IMR-90 (cell line): ENCODE data around the gene MSH5. TPM values are rescaled to one million over a fixed set of nuclear protein-coding genes. Genes with fewer than 3 reads are reported as not detected.

Experiments used
- ELK1 ChIP-seq: fragments of 150-350 bp; IDR thresholded peaks from 2 replicates; pipeline ENCODE4 v1.6.1; 2016; ENCODE audit warnings: low read depth, mild to moderate bottlenecking, low read length, moderate library complexity, borderline replicate concordance
- RAD21 ChIP-seq: IDR thresholded peaks from 2 replicates; pipeline ENCODE4 v1.6.1; 2012; ENCODE audit warnings: low read length, improper control_type of control experiment
- RCOR1 ChIP-seq: IDR thresholded peaks from 2 replicates; pipeline ENCODE4 v1.6.1; 2012; ENCODE audit warnings: mild to moderate bottlenecking, low read length, improper control_type of control experiment; ENCODE audit not compliant: insufficient replicate concordance
- polyA plus RNA-seq, 3 experiments: library from polyadenylated mRNA; depleted of rRNA; stranded (reverse); fragments of >200 nt; gene quantifications; 2 replicates each; pipeline ENCODE4 v1.2.3, GENCODE V29; 2012; ENCODE audit warnings: low replicate concordance in 1 of 3
- total RNA-seq: library from RNA; depleted of rRNA; stranded (reverse); fragments of >200 nt; gene quantifications from 2 replicates; pipeline ENCODE4 v1.2.3, GENCODE V29; 2012

MSH5 gene
- total and polyA plus RNA-seq, 2 of the 4 experiments (the other 2 are of a cell fraction), result 5.6 to 15.7 TPM

GRCh38 chr6:31736768-31737314 lies 3.0 kb upstream of the MSH5 start (continued):
- no peak for TF ChIP-seq ELK1
- TF ChIP-seq RCOR1, result no peak
- TF ChIP-seq RAD21, result no peak
